ENCODE data around the gene ASTN2.

- TF ChIP-seq, protein P1, sequence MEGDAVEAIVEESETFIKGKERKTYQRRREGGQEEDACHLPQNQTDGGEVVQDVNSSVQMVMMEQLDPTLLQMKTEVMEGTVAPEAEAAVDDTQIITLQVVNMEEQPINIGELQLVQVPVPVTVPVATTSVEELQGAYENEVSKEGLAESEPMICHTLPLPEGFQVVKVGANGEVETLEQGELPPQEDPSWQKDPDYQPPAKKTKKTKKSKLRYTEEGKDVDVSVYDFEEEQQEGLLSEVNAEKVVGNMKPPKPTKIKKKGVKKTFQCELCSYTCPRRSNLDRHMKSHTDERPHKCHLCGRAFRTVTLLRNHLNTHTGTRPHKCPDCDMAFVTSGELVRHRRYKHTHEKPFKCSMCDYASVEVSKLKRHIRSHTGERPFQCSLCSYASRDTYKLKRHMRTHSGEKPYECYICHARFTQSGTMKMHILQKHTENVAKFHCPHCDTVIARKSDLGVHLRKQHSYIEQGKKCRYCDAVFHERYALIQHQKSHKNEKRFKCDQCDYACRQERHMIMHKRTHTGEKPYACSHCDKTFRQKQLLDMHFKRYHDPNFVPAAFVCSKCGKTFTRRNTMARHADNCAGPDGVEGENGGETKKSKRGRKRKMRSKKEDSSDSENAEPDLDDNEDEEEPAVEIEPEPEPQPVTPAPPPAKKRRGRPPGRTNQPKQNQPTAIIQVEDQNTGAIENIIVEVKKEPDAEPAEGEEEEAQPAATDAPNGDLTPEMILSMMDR (IDR thresholded peaks at IDR 0.05): no peak
- TF ChIP-seq POLR2A (IDR thresholded peaks at IDR 0.05): no peak
Observed at GRCh38 chr9:117409321-117409720, 5.5 kb downstream of the ASTN2 start.

Data from Peyer's patch (tissue), 4 donors.